Measurements from ENCODE around the gene TXK.

DNA sequence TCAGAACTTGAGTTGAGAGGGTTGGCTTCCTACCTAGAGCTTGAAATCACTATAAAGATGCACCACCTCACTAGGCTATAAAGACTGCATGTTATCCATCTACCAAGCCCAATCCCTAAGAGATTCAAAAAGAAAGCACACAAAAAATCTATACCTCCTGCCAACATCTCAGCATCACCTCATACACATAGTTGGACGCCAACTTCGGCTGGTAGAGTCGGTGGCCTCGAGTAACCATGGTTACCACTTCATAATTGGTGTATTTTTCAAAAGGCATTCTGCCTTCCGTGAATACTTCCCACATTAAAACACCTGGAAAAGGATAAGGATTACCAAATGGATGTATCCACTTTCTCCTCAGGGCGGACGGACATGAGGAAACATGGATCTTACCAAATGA, 4.5 kb upstream of the TXK start:
- TF ChIP-seq TAF1 (CRISPR knock-in tag; IDR thresholded peaks at IDR 0.05) (no peak), CHCHD3 (CRISPR knock-in tag; IDR thresholded peaks at IDR 0.05) (no peak), ZNF143 (CRISPR knock-in tag; IDR thresholded peaks at IDR 0.05) (no peak), ATF1 (CRISPR knock-in tag; IDR thresholded peaks at IDR 0.05) (no peak), MED13 (CRISPR knock-in tag; IDR thresholded peaks at IDR 0.05) (no peak), NONO (IDR thresholded peaks at IDR 0.05) (no peak), NONO (CRISPR knock-in tag; conservative IDR thresholded peaks at IDR 0.05) (no peak), FOXA3 (CRISPR knock-in tag; IDR thresholded peaks at IDR 0.05) (no peak)
- TF ChIP-seq, protein P1, sequence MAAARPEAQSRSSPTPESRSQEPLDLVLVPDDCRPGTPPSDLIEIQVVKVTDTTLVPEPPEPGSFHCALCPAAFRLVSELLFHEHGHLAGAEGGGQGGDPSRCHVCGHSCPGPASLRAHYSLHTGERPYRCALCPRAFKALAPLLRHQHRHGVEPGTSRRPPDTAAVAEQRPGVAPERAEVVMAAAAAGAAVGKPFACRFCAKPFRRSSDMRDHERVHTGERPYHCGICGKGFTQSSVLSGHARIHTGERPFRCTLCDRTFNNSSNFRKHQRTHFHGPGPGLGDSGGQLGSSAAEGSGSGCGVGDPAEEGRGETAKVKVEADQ (CRISPR knock-in tag; IDR thresholded peaks at IDR 0.05; ENCODE audit: borderline replicate concordance) = no peak

Data from HepG2 (cell line).